Measurements from ENCODE around the gene C10orf71.

Gene C10orf71

GRCh38 chr10:49332333-49332732 is 33.4 kb downstream of the C10orf71 start:
- no peak for TF ChIP-seq FOXM1 (IDR thresholded peaks at IDR 0.05; ENCODE audit: borderline replicate concordance, low read depth)
- TF ChIP-seq REST (IDR thresholded peaks at IDR 0.05; ENCODE audit: low read depth) = no peak
- no peak for TF ChIP-seq ZBTB7A (IDR thresholded peaks at IDR 0.05; ENCODE audit: low read depth)
- TF ChIP-seq TCF12 (IDR thresholded peaks at IDR 0.05; ENCODE audit: low read depth) = no peak
- no peak for TF ChIP-seq TEAD4 (IDR thresholded peaks at IDR 0.05)
- no peak for TF ChIP-seq MAX (IDR thresholded peaks at IDR 0.05)
- no peak for TF ChIP-seq RAD21 (IDR thresholded peaks at IDR 0.05; ENCODE audit: low read depth)
- TF ChIP-seq USF1 (IDR thresholded peaks at IDR 0.05) = no peak
- TF ChIP-seq CREB1 (IDR thresholded peaks at IDR 0.05; ENCODE audit: low read depth) = no peak
- TF ChIP-seq TAF1 (IDR thresholded peaks at IDR 0.05; ENCODE audit: low read depth) = no peak
- no peak for TF ChIP-seq EGR1 (IDR thresholded peaks at IDR 0.05)
- no peak for TF ChIP-seq NFIC (IDR thresholded peaks at IDR 0.05)
- TF ChIP-seq YY1 (IDR thresholded peaks at IDR 0.05; ENCODE audit: low read depth) = no peak
- no peak for TF ChIP-seq CEBPB (IDR thresholded peaks at IDR 0.05)
- TF ChIP-seq EP300 (IDR thresholded peaks at IDR 0.05; ENCODE audit: borderline replicate concordance) = no peak

GRCh38 chr10:49332768-49333167 is 33.8 kb downstream of the C10orf71 start:
- TF ChIP-seq REST (IDR thresholded peaks at IDR 0.05; ENCODE audit: low read depth) = no peak
- TF ChIP-seq YY1 (IDR thresholded peaks at IDR 0.05; ENCODE audit: low read depth) = no peak
- no peak for TF ChIP-seq RAD21 (IDR thresholded peaks at IDR 0.05; ENCODE audit: low read depth)
- TF ChIP-seq EGR1 (IDR thresholded peaks at IDR 0.05) = no peak
- no peak for TF ChIP-seq CEBPB (IDR thresholded peaks at IDR 0.05)
- no peak for TF ChIP-seq MAX (IDR thresholded peaks at IDR 0.05)
- no peak for TF ChIP-seq CREB1 (IDR thresholded peaks at IDR 0.05; ENCODE audit: low read depth)
- TF ChIP-seq TAF1 (IDR thresholded peaks at IDR 0.05; ENCODE audit: low read depth) = no peak
- no peak for TF ChIP-seq EP300 (IDR thresholded peaks at IDR 0.05; ENCODE audit: borderline replicate concordance)
- TF ChIP-seq TCF12 (IDR thresholded peaks at IDR 0.05; ENCODE audit: low read depth) = no peak
- TF ChIP-seq FOXM1 (IDR thresholded peaks at IDR 0.05; ENCODE audit: borderline replicate concordance, low read depth) = no peak

- TF ChIP-seq TAF1 (IDR thresholded peaks at IDR 0.05; ENCODE audit: low read depth) = no peak
- TF ChIP-seq EP300 (IDR thresholded peaks at IDR 0.05; ENCODE audit: borderline replicate concordance) = no peak
- TF ChIP-seq CREB1 (IDR thresholded peaks at IDR 0.05; ENCODE audit: low read depth) = no peak
- no peak for TF ChIP-seq MAX (IDR thresholded peaks at IDR 0.05)
- no peak for TF ChIP-seq REST (IDR thresholded peaks at IDR 0.05; ENCODE audit: low read depth)
- no peak for TF ChIP-seq ZBTB7A (IDR thresholded peaks at IDR 0.05; ENCODE audit: low read depth)
These were observed 34.2 kb downstream of the C10orf71 start for GRCh38 chr10:49333192-49333591.

- TF ChIP-seq REST (IDR thresholded peaks at IDR 0.05; ENCODE audit: low read depth) (no peak), USF1 (IDR thresholded peaks at IDR 0.05) (no peak), TAF1 (IDR thresholded peaks at IDR 0.05; ENCODE audit: low read depth) (no peak), RAD21 (IDR thresholded peaks at IDR 0.05; ENCODE audit: low read depth) (no peak), YY1 (IDR thresholded peaks at IDR 0.05; ENCODE audit: low read depth) (no peak), TCF12 (IDR thresholded peaks at IDR 0.05; ENCODE audit: low read depth) (no peak), EGR1 (IDR thresholded peaks at IDR 0.05) (no peak), CREB1 (IDR thresholded peaks at IDR 0.05; ENCODE audit: low read depth) (no peak), CEBPB (IDR thresholded peaks at IDR 0.05) (no peak), FOXM1 (IDR thresholded peaks at IDR 0.05; ENCODE audit: borderline replicate concordance, low read depth) (no peak)
These were observed 36.0 kb downstream of the C10orf71 start for GRCh38 chr10:49334964-49335363.
